GM04504 (cell line): Measurements from ENCODE around the gene DAB1.

ENCODE experiments used
- DNase-seq: peaks from one replicate; pipeline ENCODE4 v3.0.0-alpha.2; 2012; ENCODE audit warnings: low read depth

DAB1 gene

DNA sequence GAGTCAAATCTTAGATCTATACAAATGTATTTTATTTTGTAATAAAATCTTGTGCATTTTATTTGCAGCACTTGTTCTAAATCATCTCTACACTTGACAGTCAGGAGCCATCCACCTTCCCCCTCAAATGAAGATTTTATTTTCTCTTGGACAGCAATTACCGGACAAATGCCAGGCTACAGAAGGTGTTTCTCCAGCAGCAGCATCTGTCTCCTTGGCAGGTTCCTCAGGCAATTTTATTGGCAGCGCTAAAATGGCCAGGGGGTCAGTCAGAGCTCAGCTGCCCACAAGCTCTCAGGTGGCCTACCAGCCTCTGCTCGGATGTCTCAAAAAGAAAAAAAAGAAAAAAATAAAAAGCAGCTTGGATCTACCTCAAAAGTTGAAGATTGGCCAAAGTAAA lies 107.6 kb downstream of the DAB1 start:
- DNase-seq, result no peak

DNA sequence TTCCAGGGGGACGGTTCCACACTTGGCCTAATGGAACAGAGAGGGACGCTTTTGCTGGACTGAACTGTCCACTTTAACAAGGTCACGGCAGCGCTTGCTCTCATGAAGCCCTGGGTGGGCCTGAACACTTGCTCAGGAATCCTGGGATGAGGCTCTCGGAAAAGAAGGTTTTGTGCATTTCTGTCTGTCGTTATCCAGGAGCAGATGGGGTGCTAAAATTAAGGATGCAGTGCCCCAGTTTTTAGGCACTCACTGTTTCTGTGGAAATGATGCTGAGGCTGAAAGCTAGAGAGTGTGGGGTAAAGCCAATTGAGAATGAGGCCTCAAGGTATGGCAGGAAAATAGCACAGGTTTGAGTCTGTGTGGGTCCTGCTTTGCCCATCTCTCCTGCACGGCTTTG lies 111.0 kb downstream of the DAB1 start:
- no peak for DNase-seq

DNA sequence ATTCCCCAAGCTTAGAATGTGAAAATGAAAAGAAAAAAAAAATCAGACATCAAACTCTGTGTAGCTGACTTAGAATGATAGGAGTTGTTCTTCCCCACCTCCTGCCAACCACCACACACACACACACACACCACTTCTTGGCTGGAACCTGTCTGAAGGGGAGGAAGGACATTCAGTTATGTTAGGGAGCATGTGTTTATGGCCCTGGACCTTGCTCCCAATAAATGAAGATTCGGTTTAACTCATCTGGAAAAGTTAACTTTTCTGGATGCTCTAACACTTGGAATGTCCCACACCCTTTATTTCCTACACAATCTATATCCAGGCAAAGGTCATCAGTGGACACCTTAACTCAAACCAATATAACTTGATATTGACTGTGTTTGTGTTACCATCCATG lies 112.4 kb downstream of the DAB1 start:
- no peak for DNase-seq

GRCh38 chr1:57311006-57311405 lies 112.9 kb downstream of the DAB1 start:
- no peak for DNase-seq

DNA sequence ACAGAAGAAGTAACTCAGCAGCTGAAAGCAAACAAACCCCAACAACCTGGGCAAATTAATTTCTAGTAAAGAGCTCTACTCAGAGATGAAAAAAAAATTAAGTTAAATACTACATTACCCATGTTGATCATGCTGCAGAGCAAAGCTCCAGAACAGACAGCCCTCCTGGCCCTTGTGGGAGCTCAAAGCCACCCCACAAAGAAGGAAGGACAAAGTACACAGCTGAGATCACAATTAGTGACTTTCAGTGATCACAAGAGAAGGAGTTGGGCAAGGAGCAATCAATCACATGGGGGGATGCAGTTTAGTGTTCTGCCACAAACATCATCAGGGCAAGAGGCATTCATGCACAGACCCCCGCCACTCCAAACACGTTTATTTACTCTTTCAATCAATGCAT lies 114.2 kb downstream of the DAB1 start:
- no peak for DNase-seq

- no peak for DNase-seq
These were observed 116.3 kb downstream of the DAB1 start for GRCh38 chr1:57307392-57308170.

- DNase-seq, result no peak
These were observed 119.3 kb downstream of the DAB1 start for GRCh38 chr1:57304591-57304990.

GRCh38 chr1:57302812-57303596 lies 120.9 kb downstream of the DAB1 start:
- no peak for DNase-seq

DNA sequence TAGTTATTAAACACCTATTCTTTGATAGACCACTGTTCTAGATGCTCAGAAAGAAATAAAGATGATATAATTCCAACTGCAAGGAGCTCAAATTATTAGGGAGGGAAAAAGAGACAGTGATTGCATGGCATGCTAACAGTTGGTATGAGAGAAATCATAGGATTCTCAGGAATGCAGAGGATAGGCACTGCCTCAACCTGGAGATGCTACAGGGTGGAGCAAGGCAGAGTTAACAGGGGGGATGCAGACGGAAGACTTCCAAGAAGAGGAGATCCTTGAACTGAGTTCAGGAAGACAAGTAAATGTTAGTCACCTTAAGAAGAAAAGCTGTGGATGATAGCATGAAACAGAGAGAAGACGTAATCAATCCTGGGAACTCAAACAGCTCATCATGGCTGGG lies 123.7 kb downstream of the DAB1 start:
- no peak for DNase-seq

GRCh38 chr1:57296726-57297250 lies 127.1 kb downstream of the DAB1 start:
- DNase-seq, result no peak

DNA sequence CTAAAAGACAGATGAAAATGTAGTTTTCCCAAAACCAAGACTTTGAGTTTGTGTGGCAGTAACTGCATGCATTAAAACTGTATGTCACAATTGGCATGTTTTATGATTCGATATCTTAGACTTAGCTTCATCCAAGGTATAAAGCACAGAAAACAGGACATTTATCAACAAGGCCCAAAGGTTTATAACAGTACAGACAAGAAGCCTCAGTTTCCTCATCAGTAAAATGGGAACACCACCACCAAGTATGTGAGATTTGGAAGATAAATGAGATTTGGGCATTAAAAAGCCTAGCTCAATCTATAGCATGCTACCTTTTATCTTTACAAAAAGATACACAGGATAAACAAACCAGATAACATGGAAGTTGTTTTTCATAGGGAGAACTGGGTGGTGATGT lies 128.5 kb downstream of the DAB1 start:
- no peak for DNase-seq

GRCh38 chr1:57294177-57294576 lies 129.7 kb downstream of the DAB1 start:
- DNase-seq, result no peak

GRCh38 chr1:57293214-57293613 lies 130.6 kb downstream of the DAB1 start:
- DNase-seq, result no peak

GRCh38 chr1:57289781-57290180 lies 134.1 kb downstream of the DAB1 start:
- no peak for DNase-seq

- no peak for DNase-seq
These were observed 137.9 kb downstream of the DAB1 start for GRCh38 chr1:57285992-57286391.

DNA sequence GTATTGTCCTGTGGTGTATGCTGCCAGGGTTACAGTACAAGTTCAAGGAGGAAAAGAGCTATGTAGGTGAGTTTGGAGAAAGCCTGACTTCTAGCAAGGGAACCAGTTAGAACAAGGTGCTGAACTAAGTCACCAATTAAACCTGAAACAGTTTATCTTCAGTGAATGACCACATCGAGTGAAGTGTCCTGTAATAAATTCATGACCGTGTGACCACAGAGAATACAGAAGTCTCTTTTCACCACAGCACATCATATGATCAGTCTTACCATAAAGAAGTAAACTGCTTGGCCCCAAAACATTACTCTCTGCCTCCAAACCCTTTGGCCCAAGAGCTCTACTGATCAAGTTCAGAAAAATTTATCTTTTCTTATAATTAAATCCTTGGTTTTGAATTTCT lies 141.4 kb downstream of the DAB1 start:
- DNase-seq, result no peak

DNA sequence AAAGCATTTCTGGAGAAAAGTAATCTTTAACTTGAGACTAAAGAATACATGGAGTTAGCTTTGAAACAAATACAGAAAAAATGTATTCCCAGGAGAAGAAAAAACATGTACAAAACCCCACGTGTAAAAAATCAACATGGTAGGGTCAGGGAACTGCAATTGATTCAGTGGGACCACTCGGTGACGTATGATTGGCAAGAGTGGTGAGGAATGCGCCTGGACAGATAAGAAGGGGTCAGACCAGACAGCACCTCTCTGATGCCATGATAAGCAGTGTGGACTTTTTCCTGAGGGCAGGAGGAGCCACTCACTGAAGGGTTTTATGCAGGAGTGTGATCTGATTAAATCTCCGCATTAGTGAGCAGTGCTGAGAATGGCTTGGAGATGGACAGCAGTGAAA lies 142.5 kb downstream of the DAB1 start:
- DNase-seq, result no peak

GRCh38 chr1:57279909-57280666 lies 143.8 kb downstream of the DAB1 start:
- no peak for DNase-seq

DNA sequence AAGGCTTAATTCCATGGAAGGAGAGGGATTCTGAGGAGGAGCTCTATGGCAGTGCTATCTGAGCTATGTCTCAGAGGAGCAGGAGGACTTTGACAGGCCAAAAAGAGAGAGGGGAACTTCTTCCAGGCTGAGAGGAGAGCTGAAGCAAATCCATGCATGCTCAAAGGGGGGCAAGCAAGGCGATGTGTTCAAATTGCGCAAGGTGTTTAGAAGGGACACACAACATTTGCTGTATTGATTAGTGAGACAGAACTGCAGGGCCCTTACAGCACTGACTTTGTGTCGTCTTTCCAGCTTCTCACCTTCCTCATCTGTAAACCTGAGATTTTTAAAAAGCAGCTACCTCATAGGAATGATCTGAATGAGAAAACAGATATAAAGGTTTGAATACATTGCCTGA lies 145.3 kb downstream of the DAB1 start:
- no peak for DNase-seq

GRCh38 chr1:57277681-57278080 lies 146.2 kb downstream of the DAB1 start:
- DNase-seq, result no peak

- DNase-seq, result no peak
These were observed 146.9 kb downstream of the DAB1 start for GRCh38 chr1:57276918-57277317.

DNA sequence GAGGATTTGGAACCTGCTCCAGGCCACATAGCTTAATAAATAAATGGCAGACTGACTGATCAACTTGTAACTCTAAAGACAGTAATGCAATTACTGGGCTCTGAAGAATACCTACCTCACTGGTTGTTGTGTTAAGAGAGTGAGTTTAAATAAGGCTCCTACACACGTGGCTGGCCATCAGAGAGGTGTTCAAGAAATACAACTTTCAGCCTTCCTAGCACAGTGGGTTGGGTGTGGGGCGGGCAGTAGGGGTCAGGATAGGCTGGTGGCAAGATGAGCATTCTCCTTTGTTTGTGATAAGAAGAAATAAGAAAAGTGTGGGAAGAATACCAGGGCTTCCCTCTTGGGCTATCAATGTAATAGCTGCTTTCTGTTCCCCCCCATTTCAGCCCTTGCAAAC lies 151.3 kb downstream of the DAB1 start:
- DNase-seq, result no peak

- DNase-seq, result no peak
These were observed 151.7 kb downstream of the DAB1 start for GRCh38 chr1:57272150-57272549.
